Fibroblast of pulmonary artery (primary cell): ENCODE measurements around the gene RNU7-1.
"Not testable (repeated sequence)": the region's sequence is repeated elsewhere in the genome, so short reads cannot be mapped to it uniquely, and the experiment has no call there.

Experiments
- DNase-seq: peaks from one replicate; pipeline ENCODE4 v3.0.0-alpha.2; 2010; ENCODE audit warnings: low read depth
- H3K4me3 ChIP-seq: replicated peaks from 2 replicates; pipeline ENCODE4 v1.5.1; 2011; ENCODE audit warnings: low read depth, mild to moderate bottlenecking, control low read depth, low read length, moderate library complexity
- CTCF ChIP-seq: IDR thresholded peaks from 2 replicates; pipeline ENCODE4 v1.5.1; 2011; ENCODE audit warnings: mild to moderate bottlenecking, control low read depth, low read length, inconsistent platforms; ENCODE audit errors: missing control alignments

Gene RNU7-1

GRCh38 chr12:6903722-6904121 lies 39.9 kb upstream of the RNU7-1 start:
- TF ChIP-seq CTCF, result no peak
- H3K4me3 ChIP-seq, result no peak overlapping the region
- DNase-seq, result no peak

- peak; percentile 95 for DNase-seq
- peak within 1 kb of the TSS; percentile 81 for H3K4me3 ChIP-seq
- no peak for TF ChIP-seq CTCF
These were observed 39.0 kb upstream of the RNU7-1 start, which contains the start of gene LRRC23 for GRCh38 chr12:6904280-6905276. Gene LRRC23 (plus strand): TSS chr12:6904822. CDS start chr12:6905634, 812 bp downstream.

GRCh38 chr12:6905414-6906040 lies 38.1 kb upstream of the RNU7-1 start:
- no peak for DNase-seq
- TF ChIP-seq CTCF, result no peak

GRCh38 chr12:6908141-6908540 lies 35.5 kb upstream of the RNU7-1 start:
- not testable (repeated sequence) for H3K4me3 ChIP-seq, DNase-seq

More at GRCh38 chr12:6905414-6906040, 38.1 kb upstream of the RNU7-1 start:
- peak overlapping the region; percentile 81 for H3K4me3 ChIP-seq

- DNase-seq, result no peak
- no peak overlapping the region for H3K4me3 ChIP-seq
- TF ChIP-seq CTCF, result no peak
These were observed 34.0 kb upstream of the RNU7-1 start for GRCh38 chr12:6909421-6910145.

- H3K4me3 ChIP-seq, result no peak overlapping the region
- TF ChIP-seq CTCF, result no peak
- DNase-seq, result no peak
These were observed 31.3 kb upstream of the RNU7-1 start for GRCh38 chr12:6912164-6912935.
